ENCODE results near the gene TM7SF3. TPM values are rescaled to one million over a fixed set of nuclear protein-coding genes. Genes with fewer than 3 reads are reported as not detected.
A peak's percentile ranks its signal among the peaks of the same experiment; 100 is the strongest.
"Not testable (repeated sequence)": the region's sequence is repeated elsewhere in the genome, so short reads cannot be mapped to it uniquely, and the experiment has no call there.

The TM7SF3 gene
- total RNA-seq, 4 donors from 2014 or later, result 33.8 to 58.9 (median 49.7) TPM

- H3K27me3 ChIP-seq, result no peaks in the 10 kb centered on the region
- no peak overlapping the region for H3K27ac ChIP-seq
- TF ChIP-seq CTCF (IDR thresholded peaks at IDR 0.05), result no peak
- no peak for TF ChIP-seq POLR2A (IDR thresholded peaks at IDR 0.05)
- peaks cover 0 to 22% (median 0%) of the 10 kb centered on the region in 3 donors for H3K36me3 ChIP-seq
- H3K4me1 ChIP-seq, result peaks cover 0 to 20% (median 5%) of the 10 kb centered on the region in 4 donors
- DNase-seq, result no peak
- H3K9me3 ChIP-seq, result no peaks in the 10 kb centered on the region
- no peak overlapping the region for H3K4me3 ChIP-seq
Observed at GRCh38 chr12:27024291-27024690, 10.1 kb upstream of the TM7SF3 start.

- DNase-seq, result no peak
- Histone ChIP-seq H3K4me3 (no peak overlapping the region), H3K36me3 (no peaks in the 10 kb centered on the region), H3K27me3 (no peaks in the 10 kb centered on the region), H3K4me1 (peaks cover 0 to 20% (median 5%) of the 10 kb centered on the region in 4 donors), H3K27ac (no peak overlapping the region), H3K9me3 (no peaks in the 10 kb centered on the region)
- TF ChIP-seq CTCF (IDR thresholded peaks at IDR 0.05), result no peak
- no peak for TF ChIP-seq POLR2A (IDR thresholded peaks at IDR 0.05)
Observed at GRCh38 chr12:27020761-27021160, 6.6 kb upstream of the TM7SF3 start.

GRCh38 chr12:27018037-27018436 lies 3.9 kb upstream of the TM7SF3 start:
- Histone ChIP-seq H3K27me3 (no peaks in the 10 kb centered on the region), H3K4me3 (no peak overlapping the region), H3K36me3 (no peaks in the 10 kb centered on the region), H3K27ac (no peak overlapping the region), H3K4me1 (peaks cover 0 to 16% (median 4%) of the 10 kb centered on the region in 4 donors), H3K9me3 (no peaks in the 10 kb centered on the region)
- DNase-seq, result no peak
- TF ChIP-seq CTCF (IDR thresholded peaks at IDR 0.05) (no peak), POLR2A (IDR thresholded peaks at IDR 0.05) (no peak)

- H3K4me3 ChIP-seq, DNase-seq, H3K27me3 ChIP-seq, H3K36me3 ChIP-seq, H3K9me3 ChIP-seq, H3K27ac ChIP-seq: not testable (repeated sequence)
- peaks cover 0 to 23% (median 6%) of the 10 kb centered on the region in 4 donors for H3K4me1 ChIP-seq
Observed at GRCh38 chr12:27017163-27017823, 3.1 kb upstream of the TM7SF3 start.

GRCh38 chr12:27015730-27016076 lies 1.5 kb upstream of the TM7SF3 start:
- DNase-seq, result no peak
- H3K36me3 ChIP-seq, result no peaks in the 10 kb centered on the region
- TF ChIP-seq POLR2A (IDR thresholded peaks at IDR 0.05), result no peak
- TF ChIP-seq CTCF (IDR thresholded peaks at IDR 0.05), result peak in 5 of 6 experiments; percentile 30 to 48 (median 39)
- H3K4me3 ChIP-seq, result no peak overlapping the region
- H3K27ac ChIP-seq, result peak overlapping the region; percentile 88 to 97 (median 94)
- H3K9me3 ChIP-seq, result no peaks in the 10 kb centered on the region
- no peaks in the 10 kb centered on the region for H3K27me3 ChIP-seq
- H3K4me1 ChIP-seq, result peaks cover 0 to 26% (median 6%) of the 10 kb centered on the region in 4 donors

GRCh38 chr12:27014859-27015729 lies 910 bp upstream of the TM7SF3 start:
- Histone ChIP-seq H3K36me3 (no peaks in the 10 kb centered on the region), H3K4me3 (peak overlapping the region; percentile 74 to 89 (median 88)), H3K27ac (peak overlapping the region; percentile 88 to 97 (median 94)), H3K4me1 (peaks cover 0 to 26% (median 6%) of the 10 kb centered on the region in 4 donors), H3K27me3 (no peaks in the 10 kb centered on the region), H3K9me3 (no peaks in the 10 kb centered on the region)
- TF ChIP-seq CTCF (IDR thresholded peaks at IDR 0.05) (no peak), POLR2A (IDR thresholded peaks at IDR 0.05) (no peak)
- DNase-seq, result peak in 1 of 3 donors; percentile 56

Measured in Peyer's patch (tissue), 4 donors.